HG03159 (cell line): ENCODE results near the gene ABHD6.
"Not testable (repeated sequence)": the region's sequence is repeated elsewhere in the genome, so short reads cannot be mapped to it uniquely, and the experiment has no call there.

Experiments used
- ATAC-seq: cut with Tn5 transposase; IDR thresholded peaks from one replicate; pipeline ENCODE4 v1.9.1; 2021; ENCODE audit warnings: mild to moderate bottlenecking, moderate library complexity; ENCODE audit not compliant: unreplicated experiment

The ABHD6 gene

DNA sequence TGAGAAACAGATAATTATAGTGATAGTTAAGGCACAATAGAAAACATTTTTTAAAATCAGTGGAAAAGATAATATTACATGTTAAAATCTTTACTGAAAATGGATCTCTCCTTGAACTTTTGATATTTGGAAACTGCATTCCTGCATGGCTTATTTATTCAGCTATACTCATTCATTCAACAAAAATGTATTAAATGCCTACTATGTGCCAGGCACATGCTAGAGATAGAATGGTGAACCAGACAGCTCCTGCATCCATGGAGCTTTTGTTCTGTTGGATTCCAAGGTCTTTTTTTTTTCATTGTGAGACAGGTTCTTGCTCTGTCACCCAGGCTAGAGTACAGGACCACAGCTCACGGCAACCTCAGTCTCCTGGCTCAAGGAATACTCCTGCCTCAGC is 99.6 kb downstream of the ABHD6 start:
- no peak for ATAC-seq

DNA sequence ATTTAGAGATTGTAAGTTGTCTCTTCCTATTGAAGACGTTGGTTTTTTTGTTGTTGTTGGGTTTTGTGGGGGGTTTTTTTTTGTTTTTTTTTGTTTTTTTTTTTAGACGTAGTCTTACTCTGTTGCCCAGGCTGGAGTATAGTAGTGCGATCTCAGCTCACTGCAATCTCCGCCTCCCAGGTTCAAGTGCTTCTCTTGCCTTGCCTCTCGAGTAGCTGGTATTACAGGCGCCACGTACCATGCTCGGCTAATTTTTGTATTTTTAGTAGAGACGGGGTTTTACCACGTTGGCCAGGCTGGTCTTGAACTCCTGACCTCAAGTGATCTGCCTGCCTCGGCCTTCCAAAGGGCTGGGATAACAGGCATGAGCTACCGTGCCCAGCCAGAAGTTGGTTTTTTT is 101.6 kb downstream of the ABHD6 start:
- not testable (repeated sequence) for ATAC-seq

DNA sequence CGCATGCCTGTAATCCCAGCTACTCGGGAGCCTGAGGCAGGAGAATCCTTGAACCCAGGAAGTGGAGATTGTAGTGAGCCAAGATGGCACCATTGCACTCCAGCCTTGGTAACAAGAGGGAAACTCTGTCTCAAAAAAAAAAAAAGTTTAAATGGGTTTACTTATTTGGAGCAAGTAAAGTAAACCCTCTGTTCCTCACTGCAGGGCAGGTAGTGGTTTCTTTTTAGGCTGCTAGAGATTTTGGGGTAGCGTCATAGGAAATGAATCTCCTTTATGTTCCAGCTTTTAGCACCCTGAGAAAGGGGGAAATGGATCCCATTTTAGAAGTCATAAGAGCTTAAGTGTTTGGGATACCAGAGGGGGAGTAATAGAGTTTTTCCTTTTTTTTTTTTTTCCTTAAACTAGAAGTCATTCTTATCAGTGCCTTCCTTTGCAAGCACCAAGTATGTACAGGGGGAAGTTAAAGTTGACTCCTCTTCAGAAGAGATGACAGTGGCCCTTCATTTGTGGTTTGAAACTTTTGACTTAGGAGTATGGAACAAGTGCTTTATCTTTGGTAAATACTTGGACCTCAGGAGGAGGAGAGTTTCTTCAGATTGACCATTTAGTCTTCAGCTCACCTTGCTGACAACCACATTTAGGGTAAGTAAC is 103.1 kb downstream of the ABHD6 start:
- no peak for ATAC-seq

DNA sequence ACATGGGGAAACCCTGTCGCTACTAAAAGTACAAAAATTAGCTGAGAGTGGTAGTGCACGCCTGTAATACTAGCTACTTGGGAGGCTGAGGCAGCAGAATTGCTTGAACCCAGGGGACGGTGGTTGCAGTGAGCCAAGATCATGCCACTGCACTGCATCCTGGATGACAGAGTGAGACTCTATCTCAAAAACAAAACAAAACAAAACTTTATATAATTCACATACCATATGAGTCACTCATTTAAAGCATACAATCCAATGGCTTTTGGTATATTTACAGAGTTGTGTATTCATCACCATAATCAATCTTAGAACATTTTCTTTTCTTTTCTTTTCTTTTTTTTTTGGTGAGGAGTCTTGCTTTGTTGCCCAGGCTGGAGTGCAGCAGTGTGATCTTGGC is 103.8 kb downstream of the ABHD6 start:
- no peak for ATAC-seq

DNA sequence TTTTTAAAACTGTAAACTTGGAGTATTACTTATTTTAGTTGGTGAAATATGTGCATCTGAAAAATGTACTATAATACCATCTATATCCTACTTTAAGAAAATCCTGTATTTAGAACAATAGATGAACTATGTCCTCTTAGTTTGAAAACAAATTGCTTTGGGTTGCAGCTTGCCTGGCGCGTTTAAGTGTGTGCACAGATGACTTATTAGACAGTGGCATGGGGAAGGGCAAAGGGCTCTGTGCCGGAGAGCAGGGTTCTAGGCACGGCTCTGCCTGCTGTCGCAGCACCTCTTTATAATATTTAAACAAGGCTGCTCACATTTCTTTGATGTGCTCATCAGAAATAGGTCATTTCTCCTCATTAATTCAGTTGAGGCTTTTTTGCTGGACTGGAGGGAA is 105.1 kb downstream of the ABHD6 start:
- no peak for ATAC-seq
